H9 (cell line): ENCODE data around the gene CADPS. TPM values are rescaled to one million over a fixed set of nuclear protein-coding genes. Genes with fewer than 3 reads are reported as not detected.

Experiments
- DNase-seq: peaks from one replicate; pipeline ENCODE4 v3.0.0-alpha.2; 2017
- H2AFZ ChIP-seq: one replicate; pipeline ENCODE4 v1.6.1; 2013; ENCODE audit warnings: mild to moderate bottlenecking, low read length, control low read depth, moderate library complexity
- H2AK5ac ChIP-seq: 2 replicates; pipeline ENCODE4 v1.6.1; 2013; ENCODE audit warnings: low read length, control low read depth, mixed read lengths; ENCODE audit not compliant: insufficient read length
- H2BK120ac ChIP-seq: one replicate; pipeline ENCODE4 v1.6.1; 2013; ENCODE audit warnings: low read depth, mild to moderate bottlenecking, low read length, control low read depth, inconsistent platforms; ENCODE audit not compliant: poor library complexity, severe bottlenecking
- H2BK12ac ChIP-seq: 2 replicates; pipeline ENCODE4 v1.6.1; 2013; ENCODE audit warnings: low read length, control low read depth, mixed read lengths, low read depth; ENCODE audit not compliant: insufficient read length
- H2BK15ac ChIP-seq: 2 replicates; pipeline ENCODE4 v1.6.1; 2013; ENCODE audit warnings: low read depth, low read length, control low read depth
- H2BK20ac ChIP-seq: one replicate; pipeline ENCODE4 v1.6.1; 2013; ENCODE audit warnings: low read depth, mild to moderate bottlenecking, low read length, control low read depth, inconsistent platforms; ENCODE audit not compliant: poor library complexity, severe bottlenecking
- H2BK5ac ChIP-seq: 2 replicates; pipeline ENCODE4 v1.6.1; 2013; ENCODE audit warnings: low read length, control low read depth, mixed read lengths; ENCODE audit not compliant: insufficient read length
- H3K14ac ChIP-seq: 2 replicates; pipeline ENCODE4 v1.6.1; 2013; ENCODE audit warnings: low read length, control low read depth; ENCODE audit not compliant: insufficient read depth
- H3K18ac ChIP-seq: 2 replicates; pipeline ENCODE4 v1.6.1; 2013; ENCODE audit warnings: low read depth, mild to moderate bottlenecking, mixed read lengths, low read length, control low read depth; ENCODE audit not compliant: insufficient read length
- H3K23ac ChIP-seq: 2 replicates; pipeline ENCODE4 v1.6.1; 2013; ENCODE audit warnings: low read length, control low read depth, mixed read lengths, low read depth; ENCODE audit not compliant: insufficient read length
- H3K23me2 ChIP-seq: 2 replicates; pipeline ENCODE4 v1.6.1; 2013; ENCODE audit warnings: low read depth, mild to moderate bottlenecking, mixed read lengths, low read length, control low read depth; ENCODE audit not compliant: insufficient read length, poor library complexity, severe bottlenecking
- H3K27ac ChIP-seq: 2 replicates; pipeline ENCODE4 v1.5.1; 2013; ENCODE audit warnings: low read length, control low read depth, mixed read lengths, low read depth; ENCODE audit not compliant: insufficient read length
- H3K27me3 ChIP-seq: 2 replicates; pipeline ENCODE4 v1.6.1; 2013; ENCODE audit warnings: low read length, control low read depth, inconsistent platforms; ENCODE audit not compliant: insufficient read depth
- H3K4ac ChIP-seq: 2 replicates; pipeline ENCODE4 v1.6.1; 2013; ENCODE audit warnings: low read depth, mild to moderate bottlenecking, control low read depth, inconsistent platforms, low read length, moderate library complexity
- H3K4me1 ChIP-seq: 2 replicates; pipeline ENCODE4 v1.6.1; 2013; ENCODE audit warnings: low read length, control low read depth, inconsistent platforms; ENCODE audit not compliant: insufficient read depth
- H3K4me2 ChIP-seq: 2 replicates; pipeline ENCODE4 v1.6.1; 2013; ENCODE audit warnings: low read length, control low read depth, mixed read lengths; ENCODE audit not compliant: insufficient read length, insufficient read depth
- H3K56ac ChIP-seq: 2 replicates; pipeline ENCODE4 v1.6.1; 2013; ENCODE audit warnings: low read depth, mild to moderate bottlenecking, mixed read lengths, low read length, control low read depth; ENCODE audit not compliant: insufficient read length
- H3K79me1 ChIP-seq: 2 replicates; pipeline ENCODE4 v1.6.1; 2013; ENCODE audit warnings: low read depth, mild to moderate bottlenecking, moderate library complexity, low read length, control low read depth, inconsistent platforms; ENCODE audit not compliant: insufficient read depth, poor library complexity, severe bottlenecking
- H3K79me2 ChIP-seq: 2 replicates; pipeline ENCODE4 v1.6.1; 2013; ENCODE audit warnings: low read length, control low read depth, inconsistent platforms; ENCODE audit not compliant: insufficient read depth
- H3K9ac ChIP-seq: 2 replicates; pipeline ENCODE4 v1.6.1; 2013; ENCODE audit warnings: low read length, control low read depth, mixed read lengths; ENCODE audit not compliant: insufficient read length; ENCODE audit errors: extremely low read depth
- H3K9me3 ChIP-seq: one replicate; pipeline ENCODE4 v1.6.1; 2013; ENCODE audit warnings: low read depth, low read length, inconsistent platforms; ENCODE audit not compliant: control insufficient read depth
- H3T11ph ChIP-seq: one replicate; pipeline ENCODE4 v1.6.1; 2013; ENCODE audit warnings: mild to moderate bottlenecking, low read length, control low read depth, inconsistent platforms
- H4K20me1 ChIP-seq: one replicate; pipeline ENCODE4 v1.6.1; 2013; ENCODE audit not compliant: control insufficient read depth, insufficient read length, insufficient read depth
- H4K5ac ChIP-seq: 2 replicates; pipeline ENCODE4 v1.6.1; 2013; ENCODE audit warnings: low read depth, mild to moderate bottlenecking, mixed read lengths, low read length, control low read depth; ENCODE audit not compliant: insufficient read length
- H4K8ac ChIP-seq: replicated peaks from 2 replicates; pipeline ENCODE4 v1.6.1; 2013; ENCODE audit warnings: low read length, control low read depth, mixed read lengths, low read depth; ENCODE audit not compliant: insufficient read length
- H4K91ac ChIP-seq: 2 replicates; pipeline ENCODE4 v1.6.1; 2013; ENCODE audit warnings: low read depth, mild to moderate bottlenecking, moderate library complexity, mixed read lengths, low read length, control low read depth; ENCODE audit not compliant: insufficient read length
- H3K27ac Mint-ChIP-seq, 3 experiments: 2 replicates in 2 of 3; 3 replicates in 1 of 3; pipeline ENCODE4 v1.8.0; 2020 to 2021; ENCODE audit warnings: mixed read lengths in 3 of 3, mild to moderate bottlenecking in 1 of 3, moderate library complexity in 1 of 3
- H3K27me3 Mint-ChIP-seq: 2 replicates; pipeline ENCODE4 v1.8.0; 2021; ENCODE audit warnings: low read depth, mild to moderate bottlenecking, moderate library complexity, mixed read lengths
- H3K36me3 Mint-ChIP-seq, 3 experiments: 2 replicates in 2 of 3; 3 replicates in 1 of 3; pipeline ENCODE4 v1.8.0; 2020 to 2021; ENCODE audit warnings: low read depth in 3 of 3, mixed read lengths in 3 of 3; ENCODE audit not compliant: insufficient read depth in 1 of 3
- H3K4me1 Mint-ChIP-seq, 2 experiments: 2 replicates each; pipeline ENCODE4 v1.8.0; 2020; ENCODE audit warnings: mixed read lengths in 2 of 2
- H3K4me3 Mint-ChIP-seq, 2 experiments: 2 replicates in 1 of 2; 3 replicates in 1 of 2; pipeline ENCODE4 v1.8.0; 2020 to 2021; ENCODE audit warnings: mild to moderate bottlenecking in 2 of 2, mixed read lengths in 2 of 2, moderate library complexity in 1 of 2
- H3K9me3 Mint-ChIP-seq, 2 experiments: 2 replicates in 1 of 2; 3 replicates in 1 of 2; pipeline ENCODE4 v1.8.0; 2020; ENCODE audit warnings: mild to moderate bottlenecking in 2 of 2, mixed read lengths in 2 of 2, moderate library complexity in 1 of 2
- CTCF ChIP-seq: fragments of 200-600 bp; sonication (generic); conservative IDR thresholded peaks from 3 replicates; pipeline ENCODE4 v1.8.0; 2021; ENCODE audit warnings: antibody characterized with exemption, mild to moderate bottlenecking
- total RNA-seq: library from RNA; stranded (reverse); gene quantifications from 2 replicates; pipeline ENCODE4 v1.2.1, GENCODE V29; 2021

CADPS gene
- total RNA-seq, 1 experiment from 2014 or later, result 6.6 TPM

DNA sequence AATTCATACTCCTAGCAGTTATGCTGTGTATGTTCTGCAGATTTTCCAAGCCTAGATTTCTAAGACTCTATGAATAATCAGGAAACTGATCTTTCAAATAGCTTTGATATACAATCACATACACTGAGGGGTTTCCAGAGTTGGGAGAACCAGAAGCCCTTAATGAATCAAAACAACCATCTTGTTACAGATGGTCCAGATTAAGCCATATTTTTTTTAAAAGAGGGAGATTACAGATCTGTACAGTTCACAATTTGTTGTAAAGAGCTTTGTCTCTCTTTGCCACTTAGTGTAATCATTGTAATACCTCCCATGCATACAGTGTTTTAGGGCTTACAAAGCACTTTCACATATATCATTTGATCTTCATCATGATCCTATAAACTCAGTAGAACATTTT, 47.7 kb downstream of the CADPS start:
- H2BK20ac ChIP-seq, result no peak overlapping the region
- no peak overlapping the region for H4K5ac ChIP-seq
- H2AFZ ChIP-seq, result no peak overlapping the region
- no peaks in the 10 kb centered on the region for H3K23me2 ChIP-seq
- Mint-ChIP-seq H3K4me1 (peaks cover 4 to 9% of the 10 kb centered on the region in 2 experiments; a peak in 3 of 4 replicates), H3K4me3 (no peak overlapping the region), H3K27me3 (no peaks in the 10 kb centered on the region), H3K27ac (no peak overlapping the region), H3K36me3 (no peaks in the 10 kb centered on the region), H3K9me3 (no peaks in the 10 kb centered on the region)
- no peaks in the 10 kb centered on the region for H3K9me3 ChIP-seq
- H4K91ac ChIP-seq, result no peak overlapping the region
- no peak overlapping the region for H2BK5ac ChIP-seq
- no peak overlapping the region for H2AK5ac ChIP-seq
- no peak overlapping the region for H3K18ac ChIP-seq
- H3K4me1 ChIP-seq, result no peaks in the 10 kb centered on the region; the same call in 1 of the 2 replicates
- no peak for TF ChIP-seq CTCF
- no peak overlapping the region for H3K9ac ChIP-seq
- H3K27me3 ChIP-seq, result no peaks in the 10 kb centered on the region
- no peak overlapping the region for H3K14ac ChIP-seq
- H2BK15ac ChIP-seq, result no peak overlapping the region
- H3K56ac ChIP-seq, result no peak overlapping the region
- H2BK120ac ChIP-seq, result no peak overlapping the region
- H3K4me2 ChIP-seq, result no peak overlapping the region
- no peak for DNase-seq
- H3K79me2 ChIP-seq, result no peaks in the 10 kb centered on the region
- H3T11ph ChIP-seq, result no peak overlapping the region
- H4K8ac ChIP-seq, result no peak overlapping the region
- no peaks in the 10 kb centered on the region for H3K79me1 ChIP-seq
- H3K23ac ChIP-seq, result no peak overlapping the region
- no peak overlapping the region for H3K4ac ChIP-seq
- no peaks in the 10 kb centered on the region for H4K20me1 ChIP-seq
- no peak overlapping the region for H3K27ac ChIP-seq
- H2BK12ac ChIP-seq, result no peak overlapping the region
